Small intestine (tissue), 7 donors: ENCODE results near the gene BCAS1. TPM values are rescaled to one million over a fixed set of nuclear protein-coding genes. Genes with fewer than 3 reads are reported as not detected.

Experiments used
- DNase-seq, 2 donors: peaks; one replicate each; pipeline versions ENCODE4 v3.0.0 to v3.0.0-alpha.2; 2013
- FAIRE-seq: peaks from 2 replicates; lab custom pipeline; 2012; peaks lifted over from hg19 to GRCh38; lab: Jason Lieb, UNC
- H3K27ac ChIP-seq, 3 donors: one replicate each; pipeline ENCODE4 v1.5.1; 2013; ENCODE audit warnings: low read length in 2 of 3, mild to moderate bottlenecking in 2 of 3, control low read depth in 1 of 3, inconsistent platforms in 1 of 3, low read depth in 1 of 3, moderate library complexity in 1 of 3
- H3K27me3 ChIP-seq, 3 donors: one replicate each; pipeline ENCODE4 v1.6.1; 2013; ENCODE audit warnings: low read length in 3 of 3, inconsistent platforms in 1 of 3; ENCODE audit not compliant: control insufficient read depth in 3 of 3, insufficient read depth in 3 of 3
- H3K36me3 ChIP-seq, 3 donors: one replicate each; pipeline ENCODE4 v1.6.1; 2013; ENCODE audit warnings: low read length in 3 of 3, inconsistent platforms in 1 of 3, low read depth in 1 of 3, mild to moderate bottlenecking in 1 of 3, moderate library complexity in 1 of 3; ENCODE audit not compliant: control insufficient read depth in 3 of 3, insufficient read depth in 2 of 3
- H3K4me1 ChIP-seq, 3 donors: one replicate each; pipeline ENCODE4 v1.6.1; 2013; ENCODE audit warnings: low read length in 2 of 3, inconsistent platforms in 1 of 3, low read depth in 1 of 3, mild to moderate bottlenecking in 1 of 3, moderate library complexity in 1 of 3; ENCODE audit not compliant: control insufficient read depth in 3 of 3, insufficient read depth in 2 of 3
- H3K4me3 ChIP-seq, 3 donors: one replicate each; pipeline ENCODE4 v1.5.1; 2013; ENCODE audit warnings: low read length in 3 of 3, control low read depth in 1 of 3, inconsistent platforms in 1 of 3, low read depth in 1 of 3, mild to moderate bottlenecking in 1 of 3, moderate library complexity in 1 of 3
- H3K9me3 ChIP-seq, 2 donors: one replicate each; pipeline ENCODE4 v1.6.1; 2013; ENCODE audit warnings: low read depth in 1 of 2, low read length in 1 of 2; ENCODE audit not compliant: control insufficient read depth in 2 of 2, insufficient read depth in 1 of 2
- WGBS, 3 donors: extraction: QIAGEN DNeasy Blood & Tissue Kit; methylation state at CpG; one replicate each; pipeline ENCODE4 v1.1.7; 2013; 5-methylcytosine and 5-hydroxymethylcytosine counted together
- polyA plus RNA-seq, 4 donors: library from polyadenylated mRNA; stranded (reverse) in 3 of 4; unstranded in 1 of 4; fragments of 200-250 nt in 3 of 4; fragments of 120-200 nt in 1 of 4; gene quantifications; one replicate each; pipeline versions ENCODE4 v1.2.1 to v1.2.3, GENCODE V29; 2013
- donor health status: healthy with polysubstance abuse.
- donor health status: control.
- donor health status: control.
- donor health status: Bipolar disorder and iron deficiency.
- donor health status: healthy.

BCAS1 gene
- polyA plus RNA-seq, 4 donors, result 5.3 to 52.9 (median 30.8) TPM

DNA sequence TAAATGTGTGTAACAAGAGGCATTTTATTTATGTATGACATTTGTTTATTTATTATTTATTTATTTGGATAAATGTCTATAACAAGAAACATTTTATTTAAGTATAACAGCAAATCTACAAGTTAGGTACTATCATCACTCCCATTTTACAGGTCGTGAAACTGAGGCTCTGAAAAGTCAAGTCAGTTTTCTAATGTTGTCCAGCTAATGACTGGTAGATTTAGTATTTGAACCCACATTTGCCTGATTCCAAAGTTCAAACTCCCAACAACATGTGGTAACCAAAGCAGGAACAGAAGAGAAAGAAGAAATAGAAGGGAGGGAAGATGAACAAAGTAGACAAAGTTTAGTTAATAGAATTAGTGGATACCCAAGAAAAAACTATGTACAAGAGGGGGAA is 32.9 kb downstream of the BCAS1 start:
- Histone ChIP-seq H3K27me3 (no peaks in the 10 kb centered on the region), H3K4me1 (no peaks in the 10 kb centered on the region), H3K9me3 (no peaks in the 10 kb centered on the region), H3K27ac (no peak overlapping the region), H3K36me3 (no peaks in the 10 kb centered on the region), H3K4me3 (no peak overlapping the region)
- DNase-seq (no peak), FAIRE-seq (no peak)
- WGBS, 3 donors, result 25 to 92% methylated on average over 1 of the region's 1 CpG; no CpG with 5 or more reads in 1 of the 3 donors

DNA sequence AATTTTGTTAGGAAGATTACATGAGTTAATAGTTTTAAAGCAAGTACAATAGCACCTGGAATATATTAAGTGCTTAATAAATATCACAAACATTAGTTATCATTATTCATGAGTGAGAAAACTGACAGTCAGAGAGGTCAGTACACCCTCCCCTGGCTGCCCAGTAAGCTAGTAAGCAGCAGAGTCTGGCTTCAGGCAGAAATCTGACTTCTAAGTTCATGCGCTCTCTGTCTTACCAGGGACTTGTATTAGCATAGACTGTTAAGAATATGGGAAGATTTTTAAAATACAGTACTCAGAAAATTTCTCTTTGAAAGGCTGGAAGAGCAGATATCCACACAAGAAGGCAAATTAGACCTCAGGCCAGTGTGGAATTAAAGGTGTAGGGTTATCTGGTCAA is 40.8 kb downstream of the BCAS1 start:
- H3K4me1 ChIP-seq, result no peaks in the 10 kb centered on the region
- DNase-seq (no peak), FAIRE-seq (no peak)
- no peak overlapping the region for H3K27ac ChIP-seq
- H3K9me3 ChIP-seq, result peaks cover 0 to 3% of the 10 kb centered on the region in 2 donors
- H3K36me3 ChIP-seq, result no peaks in the 10 kb centered on the region
- no peaks in the 10 kb centered on the region for H3K27me3 ChIP-seq
- H3K4me3 ChIP-seq, result no peak overlapping the region
- 91 to 97% (median 96%) methylated on average over 1 of the region's 1 CpG for WGBS, 3 donors

DNA sequence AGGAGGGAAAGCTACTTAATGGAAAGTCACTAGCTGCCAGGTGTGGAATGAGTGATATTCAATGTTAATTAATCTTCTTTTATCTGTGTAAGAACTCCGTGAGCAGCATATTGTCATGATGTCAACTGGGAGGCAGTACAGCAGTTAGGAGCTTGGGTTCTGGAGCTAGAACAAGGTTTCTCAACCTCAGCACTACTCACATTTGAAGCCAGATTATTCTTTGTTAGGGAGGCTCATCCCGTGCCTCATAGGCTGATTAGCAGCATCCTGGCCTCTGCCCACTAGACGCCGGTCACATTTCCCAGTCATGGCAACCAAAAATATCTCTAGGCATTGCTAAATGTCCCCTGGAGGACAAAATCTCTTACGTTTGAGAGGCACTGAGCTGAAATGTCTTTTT is 41.2 kb downstream of the BCAS1 start:
- no peaks in the 10 kb centered on the region for H3K27me3 ChIP-seq
- no peaks in the 10 kb centered on the region for H3K36me3 ChIP-seq
- H3K4me3 ChIP-seq, result no peak overlapping the region
- H3K27ac ChIP-seq, result no peak overlapping the region
- FAIRE-seq (no peak), DNase-seq (no peak)
- H3K9me3 ChIP-seq, result peaks cover 0 to 3% of the 10 kb centered on the region in 2 donors
- WGBS, 3 donors, result 72 to 76% (median 72%) methylated on average over 5 of the region's 5 CpGs
- H3K4me1 ChIP-seq, result no peaks in the 10 kb centered on the region

DNA sequence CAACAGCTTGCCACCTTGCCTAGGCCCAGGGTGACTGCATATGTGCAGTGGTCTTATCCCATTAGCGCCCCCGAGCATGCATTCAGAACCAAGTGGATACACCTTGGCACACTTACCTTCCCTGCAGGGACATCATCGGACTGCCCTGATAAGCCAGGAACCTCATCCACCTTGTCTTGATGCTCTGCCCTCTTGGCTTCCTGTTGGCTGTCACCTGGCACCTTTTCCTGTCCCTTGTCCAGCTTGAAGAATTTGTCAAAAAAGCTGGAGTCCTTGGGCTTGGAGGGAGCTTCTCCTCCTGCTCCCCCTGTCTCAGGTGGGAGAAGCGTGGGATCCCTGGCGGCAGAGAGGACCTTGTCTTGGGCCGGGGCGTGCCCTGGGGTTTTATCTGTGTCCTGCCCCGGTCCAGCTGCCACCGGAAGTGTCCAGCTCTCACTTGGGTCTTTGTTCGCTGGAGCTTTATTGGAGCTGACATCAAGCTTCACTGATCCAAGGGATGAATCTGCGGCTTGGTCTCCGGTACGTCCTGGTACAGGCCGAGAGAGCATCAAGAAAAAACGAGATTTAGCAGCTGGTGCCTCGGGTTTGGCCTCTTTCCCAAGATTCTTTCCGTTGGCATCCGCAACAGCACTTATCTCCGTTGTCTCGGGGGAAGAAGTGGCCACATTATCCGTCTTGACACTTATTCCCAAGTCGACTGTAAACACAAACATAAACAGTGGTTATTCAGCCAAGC is 42.0 kb downstream of the BCAS1 start:
- FAIRE-seq, result no peak
- H3K27me3 ChIP-seq, result no peaks in the 10 kb centered on the region
- no peak overlapping the region for H3K27ac ChIP-seq
- H3K9me3 ChIP-seq, result peaks cover 0 to 3% of the 10 kb centered on the region in 2 donors
- 84 to 85% (median 84%) methylated on average over 22 of the region's 22 CpGs for WGBS, 3 donors
- no peak for DNase-seq
- H3K4me1 ChIP-seq, result no peaks in the 10 kb centered on the region
- no peak overlapping the region for H3K4me3 ChIP-seq
- no peaks in the 10 kb centered on the region for H3K36me3 ChIP-seq

DNA sequence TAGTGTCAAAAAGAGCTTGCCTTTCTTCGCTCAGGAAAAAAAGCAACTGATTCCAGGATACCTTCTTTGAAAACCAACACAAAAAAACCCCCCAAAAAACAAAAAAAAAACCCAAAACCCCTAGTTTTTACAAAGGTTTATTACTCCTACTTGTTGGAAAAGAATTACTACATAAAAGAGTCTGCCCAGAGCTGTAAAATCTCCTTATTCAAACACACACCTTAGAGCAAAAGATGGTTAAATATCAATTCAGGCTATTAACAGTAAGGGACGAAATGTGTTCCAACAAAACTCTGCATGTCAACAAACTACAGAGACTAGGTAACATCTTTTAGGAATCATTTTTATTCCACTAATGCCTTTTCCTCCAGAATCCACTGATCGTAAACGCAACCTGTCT is 42.7 kb downstream of the BCAS1 start:
- Histone ChIP-seq H3K4me1 (no peaks in the 10 kb centered on the region), H3K9me3 (peaks cover 0 to 3% of the 10 kb centered on the region in 2 donors), H3K27ac (no peak overlapping the region), H3K4me3 (no peak overlapping the region), H3K27me3 (no peaks in the 10 kb centered on the region), H3K36me3 (no peaks in the 10 kb centered on the region)
- FAIRE-seq, result no peak
- DNase-seq, result no peak
- 68 to 76% (median 76%) methylated on average over 4 of the region's 4 CpGs for WGBS, 3 donors

DNA sequence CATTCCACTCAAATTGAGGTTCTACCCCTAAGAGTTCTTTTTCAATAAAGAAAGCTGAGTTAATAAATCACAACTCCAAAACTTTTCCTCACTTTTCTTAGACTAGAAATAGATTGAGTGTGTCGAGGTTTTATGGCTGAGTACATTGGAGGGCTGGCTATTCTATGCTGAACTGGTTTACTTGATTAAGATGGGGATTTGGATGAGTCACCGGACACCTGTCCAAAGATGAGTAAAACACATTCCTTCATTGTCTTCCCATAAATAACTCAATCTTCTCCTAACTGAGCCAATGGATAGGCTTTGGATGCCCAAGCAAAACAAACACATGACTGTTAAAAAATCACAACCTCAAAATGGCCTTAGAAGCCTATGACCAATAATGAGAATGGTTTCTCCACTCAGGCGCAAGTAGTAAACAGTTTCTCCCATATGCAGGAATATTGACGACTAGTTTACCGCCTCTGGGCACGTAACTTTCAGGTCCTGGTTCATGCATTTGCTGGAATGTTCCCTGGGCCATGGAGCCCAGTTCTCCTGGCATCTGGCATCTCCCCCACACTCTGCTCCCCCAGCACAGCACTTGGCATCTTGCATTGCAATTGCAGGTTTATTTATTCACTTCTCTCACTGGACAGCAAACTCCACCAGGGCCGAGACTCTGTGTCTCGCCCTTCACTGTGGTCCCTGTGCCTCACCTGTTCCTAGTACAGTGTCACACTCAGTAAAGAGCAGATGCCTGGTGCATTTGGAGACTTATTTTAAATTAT is 43.9 kb downstream of the BCAS1 start:
- FAIRE-seq (no peak), DNase-seq (no peak)
- WGBS, 3 donors, result 79 to 83% (median 81%) methylated on average over 8 of the region's 8 CpGs

DNA sequence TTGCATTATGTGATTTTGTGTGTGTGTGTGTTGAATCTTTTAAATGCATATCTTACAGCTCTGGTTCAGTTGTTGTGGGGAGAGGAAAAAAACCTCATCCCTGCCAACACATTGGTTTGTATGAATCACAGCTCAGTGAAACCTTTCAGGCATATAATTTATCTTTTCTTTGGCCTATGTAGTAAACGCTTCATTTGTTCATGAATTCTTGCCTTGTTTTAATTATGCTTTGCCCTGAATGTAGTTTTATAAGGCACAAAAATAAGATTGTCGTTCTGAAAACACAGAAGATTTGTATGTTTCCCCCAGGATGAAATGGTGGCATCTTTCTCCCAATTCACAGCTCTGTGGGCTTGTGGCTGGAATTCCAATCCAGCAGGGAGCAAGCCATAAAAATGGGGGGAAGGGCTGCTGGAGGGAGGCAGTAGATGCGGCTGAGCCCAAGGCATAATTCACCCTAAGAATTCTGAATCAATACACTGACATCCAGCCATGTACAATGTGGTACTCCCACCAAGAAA is 45.1 kb downstream of the BCAS1 start:
- no peak for FAIRE-seq
- DNase-seq, result no peak
- H3K9me3 ChIP-seq, result no peaks in the 10 kb centered on the region
- 65 to 74% (median 72%) methylated on average over 3 of the region's 3 CpGs for WGBS, 3 donors
- no peaks in the 10 kb centered on the region for H3K36me3 ChIP-seq
- H3K27ac ChIP-seq, result no peak overlapping the region
- H3K4me3 ChIP-seq, result no peak overlapping the region
- H3K4me1 ChIP-seq, result no peaks in the 10 kb centered on the region
- no peaks in the 10 kb centered on the region for H3K27me3 ChIP-seq

More for the DNA sequence above, 43.9 kb downstream of the BCAS1 start:
- H3K27me3 ChIP-seq, result no peaks in the 10 kb centered on the region
- no peaks in the 10 kb centered on the region for H3K4me1 ChIP-seq
- H3K36me3 ChIP-seq, result no peaks in the 10 kb centered on the region
- no peaks in the 10 kb centered on the region for H3K9me3 ChIP-seq
- no peak overlapping the region for H3K4me3 ChIP-seq
- H3K27ac ChIP-seq, result no peak overlapping the region

DNA sequence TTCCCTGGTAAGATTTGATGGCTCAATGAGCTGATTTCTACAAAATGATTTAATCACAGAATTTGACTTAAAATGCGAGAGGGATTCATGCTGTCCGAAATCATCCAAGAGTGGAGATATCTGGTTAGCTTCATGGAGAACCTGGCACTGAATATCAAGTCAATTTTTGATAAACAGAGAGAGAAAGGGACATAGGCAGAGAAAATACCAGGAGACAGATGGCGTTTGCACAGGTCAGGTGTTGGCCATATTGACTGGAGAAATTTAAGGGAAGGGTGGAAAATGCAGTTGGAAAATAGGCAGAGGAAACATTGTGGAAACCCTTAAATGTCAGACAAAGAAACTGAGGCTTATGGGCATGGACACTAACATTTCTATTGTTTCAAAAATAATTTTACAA is 47.0 kb downstream of the BCAS1 start:
- FAIRE-seq (no peak), DNase-seq (no peak)
- Histone ChIP-seq H3K27ac (no peak overlapping the region), H3K27me3 (no peaks in the 10 kb centered on the region), H3K4me1 (no peaks in the 10 kb centered on the region), H3K36me3 (no peaks in the 10 kb centered on the region), H3K9me3 (no peaks in the 10 kb centered on the region), H3K4me3 (no peak overlapping the region)
- 88 to 92% (median 91%) methylated on average over 3 of the region's 3 CpGs for WGBS, 3 donors
